ENCODE measurements around the gene TEFM.

- TF ChIP-seq CTCF (conservative IDR thresholded peaks at IDR 0.05; ENCODE audit: low read length) (no peak), EZH2phosphoT487 (IDR thresholded peaks at IDR 0.05; ENCODE audit: borderline replicate concordance) (no peak)
Measured at GRCh38 chr17:30952638-30953393, 46.8 kb upstream of the TEFM start.

Data from Loucy (cell line).